Measurements from ENCODE around the gene MUL1. TPM values are rescaled to one million over a fixed set of nuclear protein-coding genes. Genes with fewer than 3 reads are reported as not detected.

The MUL1 gene
- polyA plus RNA-seq, 1 of the 3 experiments (the other 2 are of a cell fraction), result 22.8 TPM

GRCh38 chr1:20530901-20531300 is 22.9 kb upstream of the MUL1 start (continued):
- TF ChIP-seq IRF3 (IDR thresholded peaks at IDR 0.05; ENCODE audit: low read depth, low read length) (no peak), SIN3A (IDR thresholded peaks at IDR 0.05; ENCODE audit: borderline replicate concordance, low read depth, low read length) (no peak), NRF1 (IDR thresholded peaks at IDR 0.05; ENCODE audit: low read depth, low read length) (no peak), REST (IDR thresholded peaks at IDR 0.05; ENCODE audit: low read depth, low read length) (no peak), FOXM1 (IDR thresholded peaks at IDR 0.05; ENCODE audit: low read depth) (no peak)

GRCh38 chr1:20530306-20530705 is 22.4 kb upstream of the MUL1 start:
- H2AFZ ChIP-seq (ENCODE audit: low read depth), result no peak overlapping the region
- no peak overlapping the region for H3K27ac ChIP-seq (ENCODE audit: low read depth in 2 of 2, low read length in 1 of 2)
- DNase-seq, result no peak
- WGBS (ENCODE audit: low lambda C conversion rate), result 24% methylated on average over 8 of the region's 8 CpGs
- H3K9ac ChIP-seq, result no peak overlapping the region
- no peaks in the 10 kb centered on the region for H3K79me2 ChIP-seq (ENCODE audit: insufficient read depth)
- H3K27me3 ChIP-seq (ENCODE audit: insufficient read depth), result peaks cover 43% of the 10 kb centered on the region
- H3K4me1 ChIP-seq (ENCODE audit: control insufficient read depth in 1 of 2, insufficient read depth in 2 of 2, low read depth in 1 of 2, low read length in 1 of 2), result no peaks in the 10 kb centered on the region; a peak in 1 of 4 replicates
- no peaks in the 10 kb centered on the region for H4K20me1 ChIP-seq (ENCODE audit: insufficient read depth)
- no peaks in the 10 kb centered on the region for H3K9me3 ChIP-seq
- no peak overlapping the region for H3K4me3 ChIP-seq (ENCODE audit: low read depth in 2 of 2, low read length in 1 of 2)
- H3F3A ChIP-seq (replicated peaks; ENCODE audit: insufficient read depth), result no peaks in the 10 kb centered on the region
- ChIA-PET CTCF (no interaction called here), POLR2A (no interaction called here)
- H3K36me3 ChIP-seq (replicated peaks in 1 of 2; ENCODE audit: control insufficient read depth in 1 of 2, insufficient read depth in 2 of 2, low read length in 1 of 2), result no peaks in the 10 kb centered on the region
- H3K9me2 ChIP-seq, result no peaks in the 10 kb centered on the region
- H3K4me2 ChIP-seq, result no peak overlapping the region
- TF ChIP-seq JUND (IDR thresholded peaks at IDR 0.05) (no peak), NFIC (IDR thresholded peaks at IDR 0.05; ENCODE audit: borderline replicate concordance) (no peak), CHD2 (IDR thresholded peaks at IDR 0.05; ENCODE audit: low read length, partially characterized antibody) (no peak), RAD21 (IDR thresholded peaks at IDR 0.05; ENCODE audit: low read length) (no peak), MAX (IDR thresholded peaks at IDR 0.05; ENCODE audit: low read depth) (no peak), REST (IDR thresholded peaks at IDR 0.05; ENCODE audit: low read depth, low read length) (no peak), YY1 (IDR thresholded peaks at IDR 0.05; ENCODE audit: low read depth) (no peak), NRF1 (IDR thresholded peaks at IDR 0.05; ENCODE audit: low read depth, low read length) (no peak), ELF1 (IDR thresholded peaks at IDR 0.05) (no peak), MXI1 (IDR thresholded peaks at IDR 0.05; ENCODE audit: low read depth, low read length) (no peak)

All from SK-N-SH (cell line).